SH-SY5Y (cell line): ENCODE measurements around the gene ZBP1.

Source experiments
- GATA2 ChIP-seq: IDR thresholded peaks from 2 replicates; pipeline ENCODE4 v1.6.1; 2011; ENCODE audit warnings: mild to moderate bottlenecking, low read depth, low read length
- GATA3 ChIP-seq: IDR thresholded peaks from 2 replicates; pipeline ENCODE4 v1.6.1; 2011; ENCODE audit warnings: low read depth, mild to moderate bottlenecking, low read length, moderate library complexity

Gene ZBP1

GRCh38 chr20:57594092-57594951, 25.9 kb downstream of the ZBP1 start:
- TF ChIP-seq GATA2: no peak
- TF ChIP-seq GATA3: no peak

GRCh38 chr20:57593134-57593886, 26.9 kb downstream of the ZBP1 start:
- no peak for TF ChIP-seq GATA3
- TF ChIP-seq GATA2: no peak

- TF ChIP-seq GATA3 (no peak), GATA2 (no peak)
Measured at GRCh38 chr20:57592263-57593092, 27.7 kb downstream of the ZBP1 start.

- no peak for TF ChIP-seq GATA2
- no peak for TF ChIP-seq GATA3
Measured at GRCh38 chr20:57591289-57592229, 28.7 kb downstream of the ZBP1 start.

GRCh38 chr20:57590485-57591288, 29.5 kb downstream of the ZBP1 start:
- no peak for TF ChIP-seq GATA2
- TF ChIP-seq GATA3: no peak

- TF ChIP-seq GATA2: no peak
- no peak for TF ChIP-seq GATA3
Measured at GRCh38 chr20:57589728-57590484, 30.3 kb downstream of the ZBP1 start.

- TF ChIP-seq GATA3 (no peak), GATA2 (no peak)
Measured at GRCh38 chr20:57589123-57589727, 31.0 kb downstream of the ZBP1 start.

- TF ChIP-seq GATA3 (no peak), GATA2 (no peak)
Measured at GRCh38 chr20:57588596-57588995, 31.6 kb downstream of the ZBP1 start.

- TF ChIP-seq GATA3 (no peak), GATA2 (no peak)
Measured at GRCh38 chr20:57587989-57588377, 32.2 kb downstream of the ZBP1 start.

GRCh38 chr20:57587278-57587988, 32.8 kb downstream of the ZBP1 start:
- TF ChIP-seq GATA2 (no peak), GATA3 (no peak)

- TF ChIP-seq GATA2: no peak
- no peak for TF ChIP-seq GATA3
Measured at GRCh38 chr20:57586943-57587277, 33.3 kb downstream of the ZBP1 start.

- TF ChIP-seq GATA3 (no peak), GATA2 (no peak)
Measured at GRCh38 chr20:57586370-57586793, 33.8 kb downstream of the ZBP1 start.
